ENCODE measurements around the gene ZFP62.

The ZFP62 gene

GRCh38 chr5:180868960-180869359 lies 7.9 kb upstream of the ZFP62 start:
- DNase-seq (ENCODE audit: low spot score): no peak

- no peak for DNase-seq (ENCODE audit: low spot score)
Observed at GRCh38 chr5:180866985-180867384, 5.9 kb upstream of the ZFP62 start.

DNA sequence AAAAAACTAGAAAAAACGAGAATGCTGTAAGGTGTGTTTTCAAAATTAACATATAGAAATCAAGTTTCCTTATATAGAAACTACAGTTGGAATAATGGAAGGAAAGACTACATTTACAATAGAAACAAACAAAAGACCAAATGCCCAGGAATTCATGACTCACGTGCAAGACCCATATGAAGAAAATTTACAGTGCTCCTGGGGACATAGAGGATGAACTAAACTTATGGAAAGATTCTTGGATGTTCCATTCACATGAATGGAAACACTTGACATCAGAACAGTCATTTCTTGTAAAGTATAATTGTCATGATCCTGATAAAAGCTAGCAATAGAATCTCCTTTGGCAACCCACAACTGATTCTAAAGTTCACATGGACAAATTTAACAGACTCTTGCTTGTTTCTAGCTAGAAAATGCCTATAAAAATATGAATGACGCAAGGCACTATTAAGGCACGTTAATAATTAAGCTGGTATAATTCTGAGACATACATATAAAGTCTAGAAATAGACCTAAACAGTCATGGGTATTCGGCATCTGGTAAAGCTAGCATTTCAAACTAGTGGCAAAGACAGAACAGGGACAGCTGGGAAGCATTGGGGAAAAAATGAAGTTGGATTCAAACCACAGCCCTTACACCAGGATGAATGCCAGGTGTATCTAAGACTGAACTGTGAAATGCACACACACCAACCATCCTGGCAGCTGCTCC lies 5.1 kb upstream of the ZFP62 start:
- no peak for DNase-seq (ENCODE audit: low spot score)

DNA sequence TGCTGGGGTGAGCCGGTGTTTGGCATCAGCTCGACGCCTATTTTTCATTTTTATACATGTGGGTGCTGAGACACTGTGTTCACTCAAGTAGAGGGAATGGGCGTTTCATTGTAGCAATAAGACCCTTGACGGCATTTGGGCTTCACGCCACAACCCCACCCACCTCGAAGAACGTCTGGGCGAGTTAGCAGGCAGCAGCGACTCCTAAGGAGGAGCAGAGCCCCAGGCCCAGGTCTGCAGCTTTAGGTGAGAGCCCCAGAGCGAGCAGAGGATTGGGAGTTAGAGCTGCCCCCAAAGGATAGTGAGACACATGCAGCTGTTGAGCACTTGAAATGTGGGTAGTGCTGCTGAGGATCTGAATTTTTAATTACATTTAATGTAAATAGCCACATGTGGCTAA lies 1.6 kb upstream of the ZFP62 start:
- no peak for DNase-seq (ENCODE audit: low spot score)

GRCh38 chr5:180860273-180860886 lies 696 bp downstream of the ZFP62 start:
- DNase-seq (ENCODE audit: low spot score): no peak

DNA sequence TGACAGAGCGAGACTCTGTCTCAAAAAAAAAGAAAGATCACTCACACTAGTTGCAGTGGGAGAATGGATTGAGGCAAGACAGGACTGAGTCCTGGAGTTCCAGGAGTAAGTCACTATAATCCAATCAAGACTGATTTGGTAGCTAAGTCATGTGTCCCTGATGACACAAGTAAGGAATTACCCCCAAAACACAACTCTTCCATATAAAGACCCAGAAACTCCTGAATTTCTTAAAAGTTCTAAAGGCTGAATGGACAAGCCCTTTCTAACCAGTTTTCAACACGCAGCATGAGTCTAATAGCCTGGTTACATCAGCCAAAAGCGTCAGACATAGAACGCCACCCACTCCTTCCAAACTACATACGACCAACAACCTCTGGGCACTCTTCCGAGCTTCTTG lies 2.5 kb downstream of the ZFP62 start:
- no peak for DNase-seq (ENCODE audit: low spot score)

- no peak for DNase-seq (ENCODE audit: low spot score)
Observed at GRCh38 chr5:180853848-180854176, 7.3 kb downstream of the ZFP62 start.

DNA sequence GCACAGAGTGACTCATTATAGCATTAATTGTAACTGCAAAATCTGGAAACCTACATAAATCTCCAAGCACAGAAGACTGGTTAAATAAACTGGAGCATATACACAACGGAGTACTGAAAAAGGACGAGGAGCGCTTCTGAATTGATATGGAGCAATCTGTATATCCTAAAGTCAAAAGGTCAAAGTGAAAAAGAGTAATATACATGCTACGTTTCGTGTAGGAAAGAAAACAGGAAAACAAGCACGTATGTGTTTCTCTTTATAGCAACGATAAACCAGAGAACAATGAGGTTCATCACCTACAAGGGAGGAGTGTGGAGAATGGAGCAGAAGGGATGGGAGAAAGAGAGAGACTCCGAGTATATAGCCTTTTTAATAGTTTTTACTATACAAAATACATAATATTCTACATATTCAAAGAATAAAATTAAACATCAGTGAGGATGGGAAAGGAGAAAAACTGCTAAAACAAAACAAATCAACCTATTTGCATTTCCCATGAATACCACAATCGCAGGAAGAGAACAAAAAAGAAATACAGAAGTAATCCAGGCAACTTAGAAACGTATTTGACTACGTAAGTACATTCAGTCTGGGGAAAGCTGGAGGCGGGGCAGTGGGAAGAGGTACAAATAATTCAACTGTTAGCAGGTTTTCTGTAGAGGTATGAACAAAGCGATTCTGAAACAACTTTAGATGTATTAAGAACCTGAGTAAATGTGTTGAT lies 7.8 kb downstream of the ZFP62 start:
- DNase-seq (ENCODE audit: low spot score): no peak

- DNase-seq (ENCODE audit: low spot score): no peak
Observed at GRCh38 chr5:180852495-180852894, 8.6 kb downstream of the ZFP62 start.

GRCh38 chr5:180850434-180851078 lies 10.5 kb downstream of the ZFP62 start:
- DNase-seq (ENCODE audit: low spot score): no peak

DNA sequence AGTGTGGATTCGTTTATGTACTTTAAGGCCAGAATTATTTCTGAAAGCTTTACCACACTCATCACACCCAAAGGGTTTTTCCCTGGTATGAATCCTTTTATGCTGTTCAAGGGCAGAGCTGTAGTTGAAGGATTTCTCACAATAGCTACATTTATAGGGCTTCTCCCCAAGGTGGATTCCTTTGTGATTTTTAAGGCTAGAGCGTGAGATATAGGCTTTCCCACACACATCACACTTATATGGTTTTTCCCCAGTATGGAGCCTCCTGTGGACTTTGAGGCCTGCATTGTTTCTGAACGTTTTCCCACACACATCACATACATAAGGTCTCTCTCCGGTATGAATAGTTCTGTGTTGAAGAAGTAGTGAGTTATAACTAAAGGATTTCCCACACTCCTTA lies 11.2 kb downstream of the ZFP62 start:
- DNase-seq (ENCODE audit: low spot score): no peak

- DNase-seq (ENCODE audit: low spot score): no peak
Observed at GRCh38 chr5:180848878-180849277, 12.2 kb downstream of the ZFP62 start.

DNA sequence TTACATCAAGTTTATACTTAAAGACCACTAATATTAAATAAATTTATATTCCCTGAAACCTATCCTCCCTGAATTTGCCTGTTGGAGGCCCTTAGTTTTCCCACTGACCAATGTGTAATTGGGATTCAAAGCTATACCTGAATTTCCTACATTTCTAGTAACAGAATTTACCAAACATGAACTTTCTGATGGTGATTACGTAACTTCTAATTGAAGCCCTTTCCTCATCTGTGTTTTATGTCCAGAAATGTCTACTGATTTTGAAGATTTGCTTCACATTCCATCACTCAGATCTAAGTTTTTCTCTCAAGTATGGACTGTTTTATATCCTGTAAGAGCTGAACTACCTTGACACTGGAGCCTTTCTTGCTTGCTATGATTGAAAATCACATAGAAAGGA lies 12.8 kb downstream of the ZFP62 start:
- no peak for DNase-seq (ENCODE audit: low spot score)

DNA sequence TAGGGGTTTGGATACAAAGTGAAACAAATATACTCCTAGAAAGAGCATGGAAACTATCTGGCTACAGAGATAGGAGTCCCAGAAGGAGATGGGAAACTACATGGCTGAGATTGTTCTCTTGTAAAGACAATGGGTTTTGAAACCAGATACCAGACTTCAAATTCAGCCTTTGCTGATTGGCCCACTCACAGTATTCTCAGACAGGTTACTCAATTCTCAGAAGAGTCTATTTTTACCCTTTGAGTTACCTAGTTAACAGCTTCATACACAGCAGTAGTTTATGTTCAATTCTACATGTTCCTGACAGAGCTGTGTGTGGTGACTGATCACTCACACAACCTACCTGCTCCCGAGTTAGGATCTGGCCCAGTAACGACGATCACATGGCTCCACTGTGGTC lies 14.1 kb downstream of the ZFP62 start:
- no peak for DNase-seq (ENCODE audit: low spot score)

DNA sequence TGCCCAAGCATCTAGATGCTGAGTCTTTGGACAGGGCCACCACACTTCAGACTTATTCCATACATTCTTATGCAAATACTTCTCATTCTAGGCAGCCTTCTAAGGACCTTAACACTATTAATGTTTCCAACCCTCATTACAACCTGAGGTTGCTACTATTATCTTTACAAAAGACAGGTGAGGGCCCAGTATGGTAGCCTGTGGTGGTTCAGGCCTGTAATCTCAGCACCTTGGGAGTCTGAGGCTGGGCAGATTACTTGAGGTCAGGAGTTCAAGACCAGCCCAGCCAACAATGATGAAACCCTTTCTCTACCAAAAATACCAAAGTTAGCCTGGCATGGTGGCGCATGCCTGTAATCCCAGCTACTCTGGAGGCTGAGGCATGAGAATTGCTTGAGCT lies 16.2 kb downstream of the ZFP62 start:
- no peak for DNase-seq (ENCODE audit: low spot score)

DNA sequence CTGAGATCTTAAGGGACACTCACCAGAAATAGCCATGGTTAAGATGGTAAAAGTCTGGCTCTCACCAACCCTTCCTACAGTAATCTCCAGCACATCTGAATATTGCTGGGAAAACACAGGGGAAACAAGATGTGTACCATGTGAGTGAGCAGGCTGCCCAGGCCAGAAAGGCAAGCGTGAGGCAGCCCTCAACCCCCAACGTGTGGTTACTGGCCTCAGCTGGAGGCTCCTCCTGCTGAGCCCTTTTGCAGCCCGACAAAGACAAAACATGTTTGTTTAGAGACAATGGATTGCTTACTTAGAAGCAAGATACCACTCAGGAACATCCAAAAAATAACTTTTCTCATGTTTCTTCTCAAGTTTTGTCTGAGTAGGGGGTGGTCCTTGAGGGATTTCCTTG lies 16.6 kb downstream of the ZFP62 start:
- no peak for DNase-seq (ENCODE audit: low spot score)

DNA sequence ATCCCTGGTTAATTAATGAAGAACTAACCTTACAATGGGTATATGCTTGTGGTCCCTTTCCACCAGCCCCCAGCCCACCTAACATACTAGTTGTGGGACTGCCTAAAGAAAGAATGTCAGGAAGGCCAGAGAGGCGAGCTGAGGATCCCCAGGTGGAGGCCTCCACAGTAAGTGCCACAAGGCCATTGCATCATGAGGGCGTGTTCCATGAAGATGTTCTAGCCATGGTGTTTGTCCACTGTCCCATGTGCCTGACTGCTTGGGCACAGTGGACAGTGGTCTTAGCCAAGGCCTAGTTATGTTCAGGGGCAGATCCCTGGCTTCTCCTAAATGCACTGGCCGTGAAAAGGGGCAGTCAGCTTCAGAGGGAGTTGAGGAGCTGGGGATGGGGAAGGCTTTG lies 21.1 kb downstream of the ZFP62 start:
- no peak for DNase-seq (ENCODE audit: low spot score)

DNA sequence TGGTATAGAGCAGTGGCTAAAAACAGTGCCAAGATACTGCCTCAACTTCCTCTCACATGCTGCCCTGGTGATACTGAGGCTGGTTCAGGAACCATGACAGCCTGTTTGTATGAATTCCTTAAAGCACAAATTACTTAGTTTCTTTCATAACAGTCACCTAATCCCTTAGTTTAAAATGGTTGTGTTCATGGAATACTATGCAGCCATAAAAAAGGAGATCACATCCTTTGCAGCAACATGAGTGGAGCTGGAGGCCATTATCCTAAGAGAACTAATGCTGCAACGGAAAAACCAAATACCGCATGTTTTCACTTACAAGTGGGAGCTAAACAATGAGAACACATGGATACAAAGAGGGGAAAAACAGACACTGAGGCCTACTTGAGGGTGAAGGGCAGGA lies 21.8 kb downstream of the ZFP62 start:
- DNase-seq (ENCODE audit: low spot score): no peak

DNA sequence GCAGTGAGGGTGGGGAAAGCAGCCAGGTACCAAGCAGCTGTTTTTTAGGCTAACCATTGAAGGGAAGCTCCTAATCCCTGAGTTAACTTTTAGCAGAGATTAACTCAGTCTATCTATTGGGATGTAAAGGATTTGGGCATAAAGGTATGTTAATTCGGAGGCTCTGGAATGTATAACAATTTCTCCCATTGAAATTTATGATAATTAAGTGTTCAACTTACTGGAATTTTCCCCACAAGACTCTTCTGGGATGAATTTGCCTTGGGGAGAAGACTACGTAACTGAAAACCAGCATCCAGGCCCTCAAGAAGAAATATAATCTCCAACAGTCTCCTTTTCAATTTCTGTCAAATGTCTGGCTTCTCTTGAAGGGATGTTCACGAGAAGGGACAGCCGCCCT lies 23.6 kb downstream of the ZFP62 start:
- no peak for DNase-seq (ENCODE audit: low spot score)

DNA sequence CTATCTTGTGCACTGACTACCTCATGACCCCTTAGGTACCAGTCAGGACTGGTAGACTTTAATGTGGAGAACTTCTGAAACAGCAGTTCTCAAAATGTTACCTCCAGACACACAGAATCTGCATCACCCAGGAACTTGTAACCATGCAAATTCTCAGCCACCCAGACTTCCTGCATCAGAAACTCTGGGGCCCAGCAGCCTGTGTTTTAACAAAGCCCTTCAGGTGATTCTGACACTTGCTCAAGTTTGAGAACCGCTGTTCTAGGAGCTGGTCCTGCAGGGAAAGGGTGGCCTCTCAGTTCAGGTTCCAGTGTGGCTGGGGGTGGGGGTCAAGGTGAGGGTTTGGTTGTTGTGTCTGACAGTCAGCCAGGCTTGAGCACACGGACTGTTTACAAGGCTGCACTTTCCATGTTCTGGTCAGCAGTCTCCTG lies 28.4 kb downstream of the ZFP62 start:
- DNase-seq (ENCODE audit: low spot score): no peak

GRCh38 chr5:180831139-180832093 lies 29.7 kb downstream of the ZFP62 start:
- peak; percentile 89 for DNase-seq (ENCODE audit: low spot score)
